Fibroblast of skin of abdomen (primary cell): ENCODE data around the gene ADIPOQ. TPM values are rescaled to one million over a fixed set of nuclear protein-coding genes. Genes with fewer than 3 reads are reported as not detected.
"Not testable (repeated sequence)": the region's sequence is repeated elsewhere in the genome, so short reads cannot be mapped to it uniquely, and the experiment has no call there.

Experiments used
- DNase-seq: peaks from one replicate; pipeline ENCODE4 v3.0.0-alpha.2; 2013
- polyA plus RNA-seq, 2 experiments: library from polyadenylated mRNA; unstranded; fragments of 120-200 nt; gene quantifications; one replicate each; pipeline ENCODE4 v1.2.1, GENCODE V29; 2013; ENCODE audit not compliant: insufficient read length in 2 of 2

ADIPOQ gene
- not detected for polyA plus RNA-seq (2013, experiment 1 of 2; ENCODE audit: insufficient read length)
- polyA plus RNA-seq (2013, experiment 2 of 2; ENCODE audit: insufficient read length) = 0.02 TPM

DNA sequence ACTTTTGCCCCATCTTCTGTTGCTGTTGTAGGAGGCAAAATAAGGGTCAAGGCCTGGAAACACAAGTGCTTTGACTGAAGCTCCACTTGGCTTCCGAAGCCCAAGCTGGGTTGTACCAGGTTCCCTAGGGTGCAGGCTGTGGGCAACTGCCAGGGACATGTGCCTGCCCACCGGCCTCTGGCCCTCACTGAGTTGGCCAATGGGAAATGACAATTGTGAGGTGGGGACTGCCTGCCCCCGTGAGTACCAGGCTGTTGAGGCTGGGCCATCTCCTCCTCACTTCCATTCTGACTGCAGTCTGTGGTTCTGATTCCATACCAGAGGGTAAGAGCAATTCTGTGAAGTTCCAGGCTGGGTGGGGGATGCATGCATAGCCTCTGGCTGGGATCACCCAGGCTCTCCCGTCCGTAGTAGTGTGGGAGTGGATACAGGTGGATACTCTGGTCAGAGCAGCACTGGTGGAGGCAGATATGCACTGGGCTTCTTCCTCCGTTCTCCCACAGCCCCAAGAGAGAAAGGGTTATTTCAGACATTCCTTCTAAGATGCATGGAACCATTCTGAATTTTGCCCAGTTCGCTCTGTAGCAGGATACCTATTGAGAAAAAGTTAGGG, at the start of gene ADIPOQ:
ADIPOQ (plus strand) TSS at position 285 of the 613 bp plus-strand sequence. CDS start 10,349 bp downstream, outside the sequence.
- no peak for DNase-seq

DNA sequence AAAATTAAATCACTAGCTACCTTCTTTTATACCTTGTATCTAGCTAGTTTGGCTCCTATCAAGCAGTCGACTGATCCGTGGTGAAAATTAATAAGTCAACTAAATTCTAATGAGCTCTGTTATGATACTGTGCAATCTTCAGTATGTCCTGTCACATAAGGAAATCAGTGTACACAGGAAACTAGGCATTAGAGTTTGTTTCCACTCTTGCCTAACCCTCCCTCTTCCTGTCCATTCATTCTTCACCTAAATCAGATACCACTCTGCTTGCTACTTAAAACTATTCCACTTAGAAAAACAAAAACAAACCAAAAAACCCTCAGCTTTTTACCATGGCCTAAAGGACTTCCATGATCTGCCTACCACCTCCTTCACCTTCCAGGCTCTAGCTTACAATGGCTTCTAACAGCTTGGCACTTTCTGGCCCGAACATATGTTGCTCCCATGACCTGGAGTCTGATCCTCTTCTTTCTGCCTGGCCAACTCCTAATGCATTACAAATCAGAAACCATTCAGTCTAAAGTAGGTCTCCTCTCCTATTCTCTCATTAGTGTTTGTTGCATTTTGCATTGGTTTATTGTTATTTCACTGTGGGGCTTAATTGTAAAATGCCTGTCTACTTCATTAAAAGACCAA, 44.2 kb upstream of the ADIPOQ start:
- DNase-seq = no peak

GRCh38 chr3:186800285-186800684, 42.2 kb upstream of the ADIPOQ start:
- no peak for DNase-seq

DNA sequence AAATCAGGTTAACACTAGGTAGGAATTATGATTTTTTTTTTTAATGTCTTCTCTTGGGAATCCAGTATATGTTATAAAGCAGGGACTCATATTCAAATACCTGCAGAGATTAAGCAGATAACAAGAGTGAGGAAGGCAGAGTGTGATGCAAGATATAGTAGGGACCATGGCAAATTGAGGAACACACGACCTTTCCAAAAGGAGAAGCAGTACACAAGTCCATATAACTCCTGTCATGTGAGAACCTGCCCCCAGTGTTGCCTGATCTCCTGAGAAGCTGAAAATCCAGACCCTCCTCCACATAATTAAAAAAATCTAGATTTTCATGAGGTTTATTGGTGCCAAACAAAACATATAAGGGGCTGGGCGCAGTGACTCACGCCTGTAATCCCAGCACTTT, 39.8 kb upstream of the ADIPOQ start:
- DNase-seq = no peak

DNA sequence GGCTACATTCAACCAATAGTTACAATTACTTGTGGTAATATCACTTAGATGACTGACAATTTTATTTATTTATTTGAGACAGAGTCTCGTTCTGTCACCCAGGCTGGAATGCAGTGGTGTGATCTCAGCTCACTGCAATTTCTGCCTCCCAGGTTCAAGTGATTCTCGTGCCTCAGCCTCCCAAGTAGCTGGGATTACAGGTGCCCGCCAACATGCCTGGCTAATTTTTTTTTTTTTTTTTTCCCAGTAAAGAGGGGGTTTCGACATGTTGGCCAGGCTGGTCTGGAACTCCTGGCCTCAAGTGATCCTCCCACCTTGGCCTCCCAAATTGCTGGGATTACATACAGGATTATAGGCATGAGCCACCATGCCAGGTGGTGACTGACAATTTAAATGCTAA, 39.1 kb upstream of the ADIPOQ start:
- not testable (repeated sequence) for DNase-seq

- peak; percentile 71 for DNase-seq
Observed at GRCh38 chr3:186806089-186807055, 36.1 kb upstream of the ADIPOQ start, which contains the start of gene RFC4. TSS of gene RFC4 (minus strand) at chr3:186806482. CDS start at chr3:186804713, 1,769 bp downstream.

GRCh38 chr3:186807231-186807630, 35.3 kb upstream of the ADIPOQ start:
- DNase-seq = no peak

GRCh38 chr3:186810336-186810996, 32.0 kb upstream of the ADIPOQ start:
- no peak for DNase-seq

GRCh38 chr3:186811313-186811712, 31.2 kb upstream of the ADIPOQ start:
- DNase-seq = not testable (repeated sequence)

DNA sequence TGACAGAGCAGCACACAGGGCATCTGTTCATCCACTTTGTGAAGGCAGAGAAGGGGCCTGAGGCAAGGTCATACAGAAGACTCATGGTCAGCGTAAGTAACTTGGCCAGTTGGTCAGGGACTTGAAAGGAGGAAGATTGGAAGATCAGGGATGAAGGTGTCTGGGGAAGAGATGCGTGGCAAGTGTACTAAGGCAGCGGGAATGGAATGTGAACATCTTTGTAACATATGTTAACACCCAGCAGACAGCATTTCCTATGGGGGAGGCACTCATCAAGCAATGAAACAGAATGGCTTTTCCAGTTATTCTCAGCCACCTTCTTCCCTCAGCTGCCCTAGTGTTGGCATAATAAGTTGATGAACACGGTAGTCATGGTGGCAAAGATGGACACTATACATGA, 28.4 kb upstream of the ADIPOQ start:
- peak; percentile 44 for DNase-seq

DNA sequence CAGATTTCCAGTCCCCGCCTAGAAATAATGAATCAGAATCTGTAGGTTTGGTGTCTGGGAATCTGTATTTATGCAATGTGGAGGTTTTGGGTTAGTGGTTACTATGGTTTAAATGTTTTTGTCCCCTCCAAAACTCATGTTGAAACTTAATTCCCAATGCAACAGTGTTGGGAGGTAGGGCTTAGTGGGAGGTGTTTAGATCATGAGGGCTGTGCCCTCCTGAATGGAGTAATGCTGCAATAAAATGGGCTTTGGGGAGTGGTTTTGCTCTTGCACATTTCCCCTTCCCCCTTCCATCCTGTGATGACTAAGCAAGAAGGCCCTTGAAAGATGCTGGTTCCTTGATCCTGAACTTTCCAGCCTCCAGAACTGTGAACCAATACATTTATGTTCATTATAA, 27.1 kb upstream of the ADIPOQ start:
- peak; percentile 82 for DNase-seq

- no peak for DNase-seq
Observed at GRCh38 chr3:186818516-186818915, 24.0 kb upstream of the ADIPOQ start.

DNA sequence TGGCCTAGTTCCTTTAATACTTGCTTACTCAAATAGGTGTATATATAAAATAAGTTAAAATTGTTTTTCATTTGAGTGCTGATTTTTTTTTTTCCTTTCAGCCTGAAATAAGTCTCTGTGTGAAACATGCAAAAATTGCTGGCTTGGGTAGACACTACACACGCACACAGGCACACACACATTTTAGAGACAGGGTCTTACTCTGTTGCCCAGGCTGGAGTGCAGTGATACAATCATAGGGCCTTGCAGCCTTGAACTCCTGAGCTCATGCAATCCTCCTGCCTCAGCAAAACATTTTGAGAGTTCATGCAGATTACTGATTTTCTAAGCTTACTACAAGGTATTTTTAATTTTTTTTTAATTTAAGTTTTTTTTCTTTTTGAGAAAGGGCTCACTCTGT, 23.6 kb upstream of the ADIPOQ start:
- no peak for DNase-seq

DNA sequence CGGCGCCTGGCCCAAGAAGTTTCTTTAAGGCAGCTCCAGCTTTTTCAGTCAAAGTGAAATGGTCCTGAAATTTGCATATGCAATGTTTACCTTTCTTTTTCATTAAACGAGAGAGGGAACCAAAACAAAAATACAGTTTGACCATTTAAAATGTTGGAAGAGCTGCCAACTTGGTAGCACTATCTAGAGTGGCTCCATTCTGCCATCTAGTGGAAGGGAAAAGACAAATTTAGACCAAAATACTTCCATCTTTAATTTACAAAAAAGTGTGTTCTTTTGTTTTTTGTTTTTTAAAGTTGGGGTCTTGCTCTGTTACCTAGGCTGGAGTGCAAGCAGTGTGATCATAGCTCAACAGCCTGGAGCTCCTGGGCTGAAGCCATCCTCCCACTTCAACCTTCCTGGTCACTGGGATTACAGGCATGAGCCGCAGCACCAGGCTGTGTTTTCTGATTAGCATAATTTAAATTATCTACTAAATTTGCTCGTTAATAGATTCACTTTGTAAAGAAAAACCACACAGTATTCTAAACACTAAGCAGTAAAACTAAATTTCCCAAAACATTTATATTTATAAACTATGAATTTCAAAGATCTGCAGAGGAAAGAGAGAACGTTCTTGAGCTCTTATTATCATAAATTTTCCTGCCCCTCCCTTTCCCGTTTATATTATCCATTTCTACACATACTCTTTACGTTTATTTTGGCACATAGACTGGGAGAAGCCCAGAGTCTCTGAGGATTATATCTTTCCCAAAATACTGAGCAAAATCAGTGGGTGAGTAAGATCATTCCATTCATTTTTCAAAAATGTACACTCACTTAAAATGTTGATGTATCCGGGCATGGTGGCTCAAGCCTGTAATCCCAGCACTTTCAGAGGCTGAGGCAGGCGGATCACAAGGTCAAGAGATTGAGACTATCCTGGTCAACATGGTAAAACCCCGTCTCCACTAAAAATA, 20.8 kb upstream of the ADIPOQ start:
- DNase-seq = peak; percentile 77

- not testable (repeated sequence) for DNase-seq
Observed at GRCh38 chr3:186822388-186822759, 20.1 kb upstream of the ADIPOQ start.

- DNase-seq = peak; percentile 47
Observed at GRCh38 chr3:186823386-186823785, 19.1 kb upstream of the ADIPOQ start.

DNA sequence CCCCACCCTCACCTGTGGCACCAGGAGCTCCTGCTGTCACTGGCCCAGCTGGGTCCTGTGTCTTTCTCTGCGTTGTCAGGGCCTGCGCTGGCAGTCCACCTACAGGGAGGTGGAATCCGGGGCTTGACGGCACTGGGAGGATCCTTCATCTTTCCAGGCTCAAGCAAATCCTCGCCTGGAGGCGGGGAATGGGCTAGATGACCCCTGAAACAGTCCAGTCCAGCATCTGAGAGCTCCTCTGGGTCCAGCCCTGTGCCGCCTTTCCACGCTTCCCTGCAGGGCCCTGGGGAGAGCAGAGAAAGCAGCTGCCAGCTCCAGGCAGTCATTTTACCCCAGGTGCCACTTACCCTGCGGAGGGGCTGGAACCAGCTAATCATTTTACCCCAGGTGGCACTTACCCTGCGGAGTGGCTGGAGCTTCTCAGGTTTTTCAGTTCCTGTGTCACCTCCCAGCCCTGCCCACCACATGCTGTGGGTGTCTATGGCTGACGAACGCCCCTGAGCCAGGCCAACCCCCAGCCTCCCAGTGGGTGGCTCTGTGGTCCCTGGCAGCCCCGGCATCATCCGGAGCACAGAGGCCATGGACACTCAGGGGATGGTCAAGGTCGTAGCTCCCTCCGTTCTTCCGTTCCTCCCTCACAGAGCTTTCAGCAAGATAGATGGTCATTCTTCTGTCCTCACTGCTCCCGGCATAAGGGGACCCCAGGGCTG, 17.9 kb upstream of the ADIPOQ start:
- DNase-seq = no peak

DNA sequence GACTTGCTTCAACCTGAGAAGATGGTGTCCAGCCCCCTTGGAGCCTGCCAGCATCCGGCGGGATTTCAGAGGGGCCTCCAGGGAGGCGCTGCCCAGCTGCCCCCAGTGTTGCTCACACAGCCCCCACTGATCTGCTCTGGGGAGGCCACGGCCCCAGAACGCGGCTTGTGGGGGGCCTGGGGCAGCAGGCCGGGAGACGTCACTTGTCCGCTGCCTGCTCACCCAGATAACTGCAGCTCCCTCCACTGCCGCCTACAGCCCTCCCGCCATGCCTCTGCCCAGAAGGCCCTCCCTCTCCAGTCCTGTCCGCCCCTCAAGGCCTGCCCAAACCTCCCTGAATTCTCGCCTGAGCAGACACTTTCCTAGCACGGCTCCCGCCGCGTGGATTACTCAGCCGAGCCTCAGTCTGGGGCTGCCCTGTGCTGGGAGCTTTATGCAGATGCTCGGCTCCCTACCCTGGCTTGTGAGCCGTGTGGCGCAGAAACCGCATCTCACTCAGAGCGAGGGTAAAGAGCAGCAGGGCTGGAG, 17.2 kb upstream of the ADIPOQ start:
- DNase-seq = peak; percentile 85

DNA sequence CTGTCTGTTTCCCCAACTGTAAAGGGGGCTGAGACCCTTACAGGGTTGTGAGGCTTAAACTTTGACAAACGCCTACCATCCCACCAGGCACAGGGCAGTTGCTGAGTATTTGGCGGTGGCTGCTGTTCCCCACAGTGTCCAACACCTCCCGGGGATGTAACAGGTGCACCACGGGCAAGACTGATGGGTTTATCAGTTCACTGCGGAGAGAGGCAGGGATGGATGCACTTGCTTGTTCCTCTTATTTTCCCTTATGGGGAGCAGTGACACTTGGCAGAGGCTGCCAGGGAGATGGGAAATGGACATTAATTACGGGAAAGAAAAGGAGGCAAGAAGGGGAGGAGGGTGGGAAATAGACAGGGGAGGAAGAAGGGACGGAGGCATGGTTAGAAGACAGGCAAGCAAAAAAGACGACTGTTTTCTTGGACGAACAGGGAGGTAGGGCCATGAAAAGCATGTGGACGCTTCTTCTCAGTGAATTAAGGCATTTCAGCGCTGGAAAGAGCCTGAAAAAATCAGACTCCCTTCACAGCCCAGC, 16.6 kb upstream of the ADIPOQ start:
- DNase-seq = no peak

GRCh38 chr3:186826410-186826975, 16.0 kb upstream of the ADIPOQ start:
- DNase-seq = no peak
